Hypothalamus (tissue), 51 donors: ENCODE data around the gene NPNT.
A peak's percentile ranks its signal among the peaks of the same experiment; 100 is the strongest.

Experiments
- DNase-seq, 51 donors: peaks; one replicate each; lab custom pipeline; 2025; lab: John Stamatoyannopoulos, UW

NPNT gene

GRCh38 chr4:105967058-105967658 is 71.9 kb downstream of the NPNT start:
- DNase-seq, result no peak

- no peak for DNase-seq
Observed at GRCh38 chr4:105969575-105969974, 74.3 kb downstream of the NPNT start.

- no peak for DNase-seq
Observed at GRCh38 chr4:105970371-105970770, 75.1 kb downstream of the NPNT start.

- DNase-seq, result no peak
Observed at GRCh38 chr4:105971036-105971435, 75.8 kb downstream of the NPNT start.

- DNase-seq, result no peak
Observed at GRCh38 chr4:105972946-105973621, 77.8 kb downstream of the NPNT start.

GRCh38 chr4:105976915-105977314 is 81.6 kb downstream of the NPNT start:
- no peak for DNase-seq

GRCh38 chr4:105978684-105979296 is 83.5 kb downstream of the NPNT start:
- DNase-seq, result no peak

- no peak for DNase-seq
Observed at GRCh38 chr4:105979506-105979905, 84.2 kb downstream of the NPNT start.

- DNase-seq, result no peak
Observed at GRCh38 chr4:105988671-105989070, 93.4 kb downstream of the NPNT start.

GRCh38 chr4:105989485-105990242 is 94.4 kb downstream of the NPNT start:
- DNase-seq, result no peak

GRCh38 chr4:105990933-105991332 is 95.7 kb downstream of the NPNT start:
- peak in 39 of 51 donors; percentile 1 to 78 (median 42) for DNase-seq

- no peak for DNase-seq
Observed at GRCh38 chr4:105991726-105992125, 96.5 kb downstream of the NPNT start.

GRCh38 chr4:105992641-105993305 is 97.5 kb downstream of the NPNT start:
- no peak for DNase-seq

GRCh38 chr4:105994061-105994460 is 98.8 kb downstream of the NPNT start:
- no peak for DNase-seq

GRCh38 chr4:105994841-105995501 is 99.7 kb downstream of the NPNT start:
- DNase-seq, result no peak

GRCh38 chr4:105996845-105997244 is 101.6 kb downstream of the NPNT start:
- no peak for DNase-seq

GRCh38 chr4:105998171-105999063 is 103.1 kb downstream of the NPNT start:
- DNase-seq, result no peak

- no peak for DNase-seq
Observed at GRCh38 chr4:106002994-106003393, 107.7 kb downstream of the NPNT start.

- no peak for DNase-seq
Observed at GRCh38 chr4:106010761-106011160, 115.5 kb downstream of the NPNT start.
